Adipocyte (in vitro differentiated cells): ENCODE measurements around the gene PLD1.
"Not testable (repeated sequence)": the region's sequence is repeated elsewhere in the genome, so short reads cannot be mapped to it uniquely, and the experiment has no call there.

Experiments used
- DNase-seq: peaks from one replicate; pipeline ENCODE4 v3.0.0-alpha.2; 2015; ENCODE audit warnings: low read depth
- H3K27me3 ChIP-seq: replicated peaks from 2 replicates; pipeline ENCODE4 v1.7.0; 2013; ENCODE audit warnings: mild to moderate bottlenecking, low read length, moderate library complexity; ENCODE audit not compliant: control insufficient read depth, insufficient read depth
- H3K36me3 ChIP-seq: 2 replicates; pipeline ENCODE4 v1.7.0; 2013; ENCODE audit warnings: low read length, mild to moderate bottlenecking, moderate library complexity; ENCODE audit not compliant: control insufficient read depth, insufficient read depth, severe bottlenecking
- H3K4me1 ChIP-seq: 2 replicates; pipeline ENCODE4 v1.7.0; 2013; ENCODE audit warnings: mild to moderate bottlenecking, low read length, moderate library complexity; ENCODE audit not compliant: control insufficient read depth, insufficient read depth
- H3K4me3 ChIP-seq: 2 replicates; pipeline ENCODE4 v1.7.0; 2013; ENCODE audit warnings: mild to moderate bottlenecking, low read length, moderate library complexity
- H3K9ac ChIP-seq: 2 replicates; pipeline ENCODE4 v1.7.0; 2013; ENCODE audit warnings: mild to moderate bottlenecking, low read length, moderate library complexity
- H3K9me3 ChIP-seq: 2 replicates; pipeline ENCODE4 v1.7.0; 2013; ENCODE audit warnings: mild to moderate bottlenecking, low read length, moderate library complexity; ENCODE audit not compliant: control insufficient read depth

PLD1 gene

GRCh38 chr3:171703144-171703543 is 107.1 kb downstream of the PLD1 start:
- H3K36me3 ChIP-seq: no peaks in the 10 kb centered on the region

GRCh38 chr3:171700653-171701052 is 109.6 kb downstream of the PLD1 start:
- DNase-seq: no peak
- H3K4me1 ChIP-seq: peaks cover 14% of the 10 kb centered on the region
- H3K36me3 ChIP-seq: no peaks in the 10 kb centered on the region
- H3K9me3 ChIP-seq: peaks cover 8% of the 10 kb centered on the region
- H3K9ac ChIP-seq: no peak overlapping the region
- H3K27me3 ChIP-seq: no peaks in the 10 kb centered on the region
- no peak overlapping the region for H3K4me3 ChIP-seq

More at GRCh38 chr3:171703144-171703543, 107.1 kb downstream of the PLD1 start:
- Histone ChIP-seq H3K27me3 (no peaks in the 10 kb centered on the region), H3K9me3 (peaks cover 8% of the 10 kb centered on the region), H3K4me1 (peaks cover 10% of the 10 kb centered on the region), H3K9ac (no peak overlapping the region), H3K4me3 (no peak overlapping the region)
- DNase-seq: no peak

- DNase-seq: no peak
- no peaks in the 10 kb centered on the region for H3K27me3 ChIP-seq
- peaks cover 8% of the 10 kb centered on the region for H3K9me3 ChIP-seq
- H3K36me3 ChIP-seq: no peaks in the 10 kb centered on the region
- H3K9ac ChIP-seq: no peak overlapping the region
- peak overlapping the region; percentile 24 for H3K4me3 ChIP-seq
- H3K4me1 ChIP-seq: peaks cover 17% of the 10 kb centered on the region
Measured at GRCh38 chr3:171700157-171700556, 110.1 kb downstream of the PLD1 start.

- H3K4me1 ChIP-seq: peaks cover 22% of the 10 kb centered on the region
- H3K9ac ChIP-seq: peak overlapping the region; percentile 9
- H3K9me3 ChIP-seq: peaks cover 8% of the 10 kb centered on the region
- DNase-seq: no peak
- H3K4me3 ChIP-seq: peak overlapping the region; percentile 24
- no peaks in the 10 kb centered on the region for H3K36me3 ChIP-seq
- H3K27me3 ChIP-seq: no peaks in the 10 kb centered on the region
Measured at GRCh38 chr3:171699601-171700000, 110.7 kb downstream of the PLD1 start.

- Histone ChIP-seq H3K4me1 (peaks cover 22% of the 10 kb centered on the region), H3K4me3 (no peak overlapping the region), H3K9ac (no peak overlapping the region), H3K9me3 (no peaks in the 10 kb centered on the region), H3K36me3 (no peaks in the 10 kb centered on the region), H3K27me3 (no peaks in the 10 kb centered on the region)
- DNase-seq: no peak
Measured at GRCh38 chr3:171696805-171697204, 113.5 kb downstream of the PLD1 start.

GRCh38 chr3:171695426-171695825 is 114.9 kb downstream of the PLD1 start:
- Histone ChIP-seq H3K4me3 (no peak overlapping the region), H3K4me1 (peaks cover 20% of the 10 kb centered on the region), H3K36me3 (no peaks in the 10 kb centered on the region), H3K27me3 (no peaks in the 10 kb centered on the region), H3K9ac (no peak overlapping the region), H3K9me3 (no peaks in the 10 kb centered on the region)
- DNase-seq: peak; percentile 66

GRCh38 chr3:171694888-171695287 is 115.4 kb downstream of the PLD1 start:
- H3K4me3 ChIP-seq: no peak overlapping the region
- peaks cover 19% of the 10 kb centered on the region for H3K4me1 ChIP-seq
- no peak for DNase-seq
- H3K9me3 ChIP-seq: no peaks in the 10 kb centered on the region
- no peaks in the 10 kb centered on the region for H3K36me3 ChIP-seq
- no peaks in the 10 kb centered on the region for H3K27me3 ChIP-seq
- no peak overlapping the region for H3K9ac ChIP-seq

- H3K27me3 ChIP-seq, H3K9ac ChIP-seq: not testable (repeated sequence)
Measured at GRCh38 chr3:171692551-171692950, 117.7 kb downstream of the PLD1 start.

GRCh38 chr3:171691485-171691884 is 118.8 kb downstream of the PLD1 start:
- H3K9me3 ChIP-seq: no peaks in the 10 kb centered on the region
- no peaks in the 10 kb centered on the region for H3K27me3 ChIP-seq
- H3K9ac ChIP-seq: no peak overlapping the region
- no peak overlapping the region for H3K4me3 ChIP-seq
- no peaks in the 10 kb centered on the region for H3K36me3 ChIP-seq
- DNase-seq: no peak
- H3K4me1 ChIP-seq: peaks cover 13% of the 10 kb centered on the region

More at GRCh38 chr3:171692551-171692950, 117.7 kb downstream of the PLD1 start:
- H3K9me3 ChIP-seq, DNase-seq, H3K4me3 ChIP-seq, H3K36me3 ChIP-seq: not testable (repeated sequence)
- peaks cover 13% of the 10 kb centered on the region for H3K4me1 ChIP-seq

GRCh38 chr3:171690281-171690680 is 120.0 kb downstream of the PLD1 start:
- Histone ChIP-seq H3K36me3 (no peaks in the 10 kb centered on the region), H3K27me3 (no peaks in the 10 kb centered on the region), H3K4me3 (no peak overlapping the region), H3K4me1 (peaks cover 7% of the 10 kb centered on the region), H3K9me3 (no peaks in the 10 kb centered on the region), H3K9ac (no peak overlapping the region)
- DNase-seq: no peak

- H3K4me3 ChIP-seq: no peak overlapping the region
- no peaks in the 10 kb centered on the region for H3K9me3 ChIP-seq
- H3K4me1 ChIP-seq: no peaks in the 10 kb centered on the region
- DNase-seq: no peak
- H3K36me3 ChIP-seq: no peaks in the 10 kb centered on the region
- no peaks in the 10 kb centered on the region for H3K27me3 ChIP-seq
- H3K9ac ChIP-seq: no peak overlapping the region
Measured at GRCh38 chr3:171688593-171688992, 121.7 kb downstream of the PLD1 start.

GRCh38 chr3:171688002-171688401 is 122.3 kb downstream of the PLD1 start:
- Histone ChIP-seq H3K27me3 (no peaks in the 10 kb centered on the region), H3K9ac (no peak overlapping the region), H3K4me1 (no peaks in the 10 kb centered on the region), H3K9me3 (no peaks in the 10 kb centered on the region), H3K36me3 (no peaks in the 10 kb centered on the region), H3K4me3 (no peak overlapping the region)
- peak; percentile 31 for DNase-seq
